SKM-1 treated with dmso at 0.1 percent for 144 hours (cell line): Measurements from ENCODE around the gene ZNF280D.
"Not testable (repeated sequence)": the region's sequence is repeated elsewhere in the genome, so short reads cannot be mapped to it uniquely, and the experiment has no call there.

Experiments
- DNase-seq: peaks from one replicate; lab custom pipeline; 2025; ENCODE audit not compliant: unreplicated experiment; lab: John Stamatoyannopoulos, UW

The ZNF280D gene, protein sequence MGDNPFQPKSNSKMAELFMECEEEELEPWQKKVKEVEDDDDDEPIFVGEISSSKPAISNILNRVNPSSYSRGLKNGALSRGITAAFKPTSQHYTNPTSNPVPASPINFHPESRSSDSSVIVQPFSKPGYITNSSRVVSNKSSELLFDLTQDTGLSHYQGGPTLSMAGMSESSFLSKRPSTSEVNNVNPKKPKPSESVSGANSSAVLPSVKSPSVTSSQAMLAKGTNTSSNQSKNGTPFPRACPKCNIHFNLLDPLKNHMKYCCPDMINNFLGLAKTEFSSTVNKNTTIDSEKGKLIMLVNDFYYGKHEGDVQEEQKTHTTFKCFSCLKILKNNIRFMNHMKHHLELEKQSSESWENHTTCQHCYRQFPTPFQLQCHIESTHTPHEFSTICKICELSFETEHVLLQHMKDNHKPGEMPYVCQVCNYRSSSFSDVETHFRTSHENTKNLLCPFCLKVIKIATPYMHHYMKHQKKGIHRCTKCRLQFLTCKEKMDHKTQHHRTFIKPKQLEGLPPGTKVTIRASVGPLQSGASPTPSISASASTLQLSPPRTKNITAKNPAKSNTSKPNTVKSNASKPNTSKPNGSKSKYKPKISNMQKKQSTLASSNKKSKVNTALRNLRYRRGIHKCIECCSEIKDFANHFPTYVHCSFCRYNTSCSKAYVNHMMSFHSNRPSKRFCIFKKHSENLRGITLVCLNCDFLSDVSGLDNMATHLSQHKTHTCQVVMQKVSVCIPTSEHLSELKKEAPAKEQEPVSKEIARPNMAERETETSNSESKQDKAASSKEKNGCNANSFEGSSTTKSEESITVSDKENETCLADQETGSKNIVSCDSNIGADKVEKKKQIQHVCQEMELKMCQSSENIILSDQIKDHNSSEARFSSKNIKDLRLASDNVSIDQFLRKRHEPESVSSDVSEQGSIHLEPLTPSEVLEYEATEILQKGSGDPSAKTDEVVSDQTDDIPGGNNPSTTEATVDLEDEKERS

DNA sequence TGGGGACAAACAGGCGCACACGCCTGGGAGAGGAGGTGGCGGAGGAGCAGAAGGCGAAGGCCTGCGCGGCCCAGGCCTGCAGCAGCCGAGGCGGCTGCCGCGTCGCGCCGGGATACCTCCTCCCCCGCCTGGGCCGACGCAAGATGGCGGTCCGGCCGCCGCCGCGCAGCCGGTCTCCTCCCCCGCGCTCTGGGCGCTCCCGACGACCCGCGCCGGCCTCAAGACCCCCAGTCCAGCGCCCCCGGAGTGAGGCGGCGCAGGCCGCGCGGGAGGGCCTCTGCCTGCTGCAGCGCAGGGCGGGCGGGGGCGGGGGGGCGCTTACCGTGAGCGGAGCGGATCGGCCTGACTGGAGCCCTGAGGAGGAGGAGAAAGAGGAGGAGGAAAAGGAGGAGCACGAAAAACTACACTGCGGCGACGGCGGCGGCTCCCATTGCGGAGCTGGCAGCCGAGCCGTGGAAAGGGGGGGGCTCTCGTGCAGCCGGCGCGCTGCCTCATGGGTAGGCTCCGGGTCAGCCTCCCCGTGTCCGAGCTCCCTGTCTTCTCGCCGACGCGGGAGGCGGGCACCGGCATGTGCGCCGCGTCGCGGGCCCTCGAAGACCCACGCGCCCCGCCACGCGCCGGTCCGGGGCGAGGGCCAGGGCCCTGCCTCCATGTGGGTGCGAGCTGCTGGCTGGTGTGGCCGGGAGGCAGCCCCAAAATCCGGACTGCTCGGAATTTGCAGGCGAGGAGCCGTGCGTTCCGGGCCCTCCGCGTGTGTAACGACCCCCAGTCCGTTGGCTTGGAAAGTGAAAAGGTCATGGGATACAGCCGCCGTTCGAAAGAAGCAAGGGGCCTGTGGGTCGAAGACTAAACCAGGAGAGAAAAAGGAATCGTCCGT lies at the start of gene ZNF280D:
TSS of gene ZNF280D (minus strand) at position 374 of the 877 bp plus-strand sequence. CDS start 26,400 bp downstream, outside the sequence.
- peak; percentile 71 for DNase-seq

DNA sequence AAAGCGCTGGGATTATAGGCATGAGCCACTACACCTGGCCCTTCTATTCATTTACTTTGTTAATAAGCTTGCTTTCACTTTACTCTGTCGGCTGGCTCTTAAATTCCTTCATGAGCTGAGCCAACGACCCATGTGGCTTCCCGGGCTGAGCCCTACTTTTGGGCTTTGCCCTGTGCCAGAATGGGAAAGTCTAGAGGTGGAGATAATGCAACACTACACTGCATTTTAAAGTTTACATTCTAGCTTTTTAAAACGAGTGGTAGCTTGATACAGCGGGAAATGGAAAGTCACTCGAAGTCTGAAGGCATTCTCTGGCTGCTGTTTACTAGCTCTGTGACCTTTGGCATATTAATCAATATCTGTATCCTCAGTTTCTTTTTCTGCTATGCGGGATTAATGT lies 49.0 kb upstream of the ZNF280D start:
- no peak for DNase-seq

GRCh38 chr15:56781666-56782065 lies 48.4 kb upstream of the ZNF280D start:
- no peak for DNase-seq

GRCh38 chr15:56780102-56780725 lies 46.9 kb upstream of the ZNF280D start:
- DNase-seq, result not testable (repeated sequence)

GRCh38 chr15:56779449-56779848 lies 46.1 kb upstream of the ZNF280D start:
- DNase-seq, result not testable (repeated sequence)

GRCh38 chr15:56778761-56779160 lies 45.5 kb upstream of the ZNF280D start:
- DNase-seq, result no peak

DNA sequence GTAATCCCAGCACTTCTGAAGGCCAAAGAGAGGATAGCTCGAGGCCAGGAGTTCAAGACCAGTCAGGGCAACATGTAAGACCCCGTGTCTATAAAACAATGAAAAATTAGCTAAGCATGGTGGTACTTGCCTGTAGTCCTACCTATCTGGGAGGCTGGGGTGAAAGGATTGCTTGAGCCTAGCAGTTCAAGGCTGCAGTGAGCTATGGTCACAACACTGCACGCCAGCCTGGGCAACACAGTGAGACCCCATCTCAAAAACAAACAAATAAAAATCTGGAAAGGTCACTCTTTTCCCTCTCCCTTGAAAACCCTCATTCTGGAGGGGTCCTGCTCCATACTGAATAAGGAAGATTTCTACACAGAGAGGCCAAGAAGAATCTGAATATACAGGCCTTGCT lies 43.5 kb upstream of the ZNF280D start:
- DNase-seq, result no peak

GRCh38 chr15:56775641-56776040 lies 42.3 kb upstream of the ZNF280D start:
- DNase-seq, result no peak

DNA sequence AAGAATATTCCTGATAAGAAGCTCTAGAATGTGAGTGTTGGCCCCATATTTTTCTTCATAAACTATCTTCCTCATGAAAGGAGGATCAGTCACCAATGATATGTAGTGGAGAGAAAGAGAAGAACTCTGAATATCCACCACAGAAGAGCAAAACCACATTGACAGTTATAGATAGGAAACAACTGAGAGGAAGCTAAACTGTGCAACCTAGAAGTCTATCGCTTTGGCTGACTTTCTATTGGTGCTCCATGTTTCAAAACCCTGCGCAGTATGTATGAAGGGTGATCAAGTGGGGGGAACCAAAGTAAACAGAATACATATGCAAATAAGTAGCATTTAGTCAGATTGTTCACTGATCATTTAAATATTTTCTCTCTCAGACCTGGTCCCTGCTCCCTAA lies 41.0 kb upstream of the ZNF280D start:
- DNase-seq, result peak; percentile 16

DNA sequence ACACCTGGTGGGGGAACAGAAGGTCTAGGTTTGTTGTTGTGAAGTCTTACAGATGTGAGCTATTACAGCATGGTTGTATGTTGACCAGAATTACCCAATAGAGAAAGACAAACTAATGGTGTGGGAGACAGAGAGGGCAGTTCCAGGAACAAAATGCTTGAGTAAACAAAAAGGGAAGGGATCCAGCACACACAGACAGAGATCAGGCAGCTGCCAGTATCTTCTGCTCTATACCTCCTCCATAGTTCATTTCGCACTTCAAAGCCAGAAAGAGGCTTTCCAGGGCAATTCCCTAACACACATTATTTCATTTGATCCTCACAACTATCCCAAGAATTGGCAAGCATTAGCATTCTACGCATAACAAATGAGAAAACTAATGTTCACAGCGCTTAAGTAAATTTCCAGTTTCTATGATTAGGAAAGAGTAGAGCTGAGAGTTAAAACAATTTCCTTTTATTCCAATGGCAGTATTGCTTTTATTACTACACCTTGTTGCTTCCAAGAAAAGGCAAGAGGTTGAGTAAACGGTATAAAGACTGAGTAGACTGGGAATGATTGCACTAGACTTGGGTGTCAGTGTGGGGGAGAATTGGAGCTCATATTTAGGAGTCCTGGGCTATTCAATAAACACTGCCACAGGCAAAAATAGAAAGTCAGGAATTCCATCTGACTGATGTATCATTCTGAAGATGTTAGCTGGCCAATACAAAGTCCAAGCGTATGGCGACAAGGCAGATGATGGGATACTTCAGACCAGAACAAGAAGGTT lies 39.7 kb upstream of the ZNF280D start:
- DNase-seq, result no peak

DNA sequence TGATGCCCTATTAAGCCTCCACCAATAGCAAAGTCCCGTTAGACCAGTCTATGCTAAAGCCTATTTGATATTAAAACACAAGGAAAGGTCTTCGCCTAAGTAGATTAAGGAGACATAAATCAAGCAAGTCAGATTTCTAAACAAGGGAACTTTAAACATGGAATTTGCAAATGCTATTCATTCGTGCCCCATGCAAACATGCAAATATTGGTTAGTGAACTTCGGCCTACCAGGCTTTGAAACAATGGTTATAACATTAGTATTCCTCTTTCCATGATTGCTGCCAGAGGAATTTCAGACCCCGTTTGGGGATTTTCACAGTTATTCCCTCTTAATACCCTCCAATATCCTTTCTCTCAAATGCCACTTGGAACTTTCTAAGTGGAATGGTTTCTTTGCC lies 36.9 kb upstream of the ZNF280D start:
- no peak for DNase-seq

DNA sequence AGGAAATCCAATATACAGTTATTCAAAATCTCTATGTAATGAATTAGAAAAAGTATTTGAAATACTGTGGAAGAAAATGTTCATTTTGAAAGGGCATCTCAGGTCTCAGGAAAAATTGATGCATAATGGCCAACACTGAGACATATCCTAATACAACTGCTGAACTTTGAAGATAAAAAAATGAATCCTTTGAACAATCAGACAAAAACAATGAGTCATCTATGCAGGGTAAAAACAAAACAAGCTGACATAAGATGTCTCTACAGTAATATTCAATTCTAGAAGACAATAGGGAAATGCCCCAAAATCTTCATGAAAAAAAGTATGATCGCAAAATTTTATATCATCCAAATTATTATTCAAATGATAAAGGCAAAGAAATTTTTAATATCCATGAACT lies 34.0 kb upstream of the ZNF280D start:
- DNase-seq, result no peak

- DNase-seq, result no peak
These were observed 31.9 kb upstream of the ZNF280D start for GRCh38 chr15:56765251-56765650.

DNA sequence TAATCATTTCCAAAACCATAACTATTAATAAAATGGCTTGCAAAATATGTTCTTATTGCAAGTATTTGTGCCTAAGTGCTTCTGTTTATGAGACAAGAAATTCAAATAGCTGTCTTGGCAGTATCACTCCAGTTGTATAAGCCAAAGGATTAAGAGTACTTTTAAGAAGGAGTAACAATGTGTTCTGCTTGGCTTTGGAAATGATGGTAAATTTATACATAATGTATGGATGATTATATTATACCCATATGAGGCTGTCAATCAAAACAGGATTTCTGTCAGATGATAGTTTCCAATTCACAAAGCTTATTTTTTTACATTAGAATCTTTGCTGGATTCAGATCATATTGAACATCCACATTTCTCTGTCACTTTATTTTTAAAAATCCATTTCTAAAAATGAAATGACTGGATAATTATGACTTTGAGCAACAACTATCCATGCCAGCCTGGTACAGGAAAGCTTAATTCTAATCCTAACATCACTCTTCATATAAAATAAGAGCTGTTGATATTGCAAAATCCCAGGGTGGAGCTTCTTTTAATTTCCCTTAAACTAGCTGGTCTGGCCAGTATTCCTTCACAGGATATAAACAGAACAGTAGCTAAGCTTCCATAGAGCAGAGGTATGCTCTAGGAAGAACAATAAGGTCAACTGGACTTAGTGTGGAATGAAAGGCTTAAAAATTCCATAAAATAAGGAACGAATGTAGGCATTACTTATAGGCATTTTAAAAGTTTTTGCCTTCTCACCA lies 30.0 kb upstream of the ZNF280D start:
- no peak for DNase-seq

GRCh38 chr15:56760186-56760585 lies 26.9 kb upstream of the ZNF280D start:
- DNase-seq, result no peak

- DNase-seq, result peak; percentile 76
These were observed 26.1 kb upstream of the ZNF280D start for GRCh38 chr15:56759450-56759845.

GRCh38 chr15:56758770-56759449 lies 25.6 kb upstream of the ZNF280D start:
- no peak for DNase-seq

GRCh38 chr15:56757875-56758274 lies 24.6 kb upstream of the ZNF280D start:
- peak; percentile 71 for DNase-seq
